SK-N-SH (cell line): Measurements from ENCODE around the gene ZNF774. TPM values are rescaled to one million over a fixed set of nuclear protein-coding genes. Genes with fewer than 3 reads are reported as not detected.

Experiments
- CTCF ChIA-PET: fragments of 300-600, 350-600 bp; formaldehyde crosslinking; extraction: SDS; loops from one replicate; lab custom pipeline; 2021; lab: Yijun Ruan, JAX
- POLR2A ChIA-PET: fragments of 350-600 bp; sonication (Branson Sonifier 250); formaldehyde crosslinking; extraction: SDS; loops from one replicate; lab custom pipeline; 2020; ENCODE audit warnings: antibody characterized with exemption, inconsistent platforms; lab: Yijun Ruan, JAX
- DNase-seq: peaks from one replicate; pipeline ENCODE4 v3.0.0; 2012
- H2AFZ ChIP-seq: fragments of 200-600 bp; sonication (generic); 2 replicates; pipeline ENCODE4 v1.8.1; 2016; ENCODE audit warnings: antibody characterized with exemption, mild to moderate bottlenecking, low read depth
- H3F3A ChIP-seq: fragments of 200-600 bp; sonication (generic); replicated peaks from 2 replicates; pipeline ENCODE3; 2016; ENCODE audit warnings: antibody characterized with exemption, mild to moderate bottlenecking; ENCODE audit not compliant: insufficient read depth
- H3K27ac ChIP-seq, 2 experiments: fragments of 200-500 bp in 1 of 2; fragments of 200-600 bp in 1 of 2; sonication (Bioruptor generic) in 1 of 2; sonication (generic), shearing (Covaris generic) in 1 of 2; 2 replicates each; pipeline versions ENCODE4 v1.5.1 to v1.6.1; 2014 to 2016; ENCODE audit warnings: low read depth in 2 of 2, inconsistent platforms in 1 of 2, low read length in 1 of 2, mild to moderate bottlenecking in 1 of 2, mixed read lengths in 1 of 2
- H3K27me3 ChIP-seq: fragments of 200-600 bp; sonication (generic), shearing (Covaris generic); 2 replicates; pipeline ENCODE4 v1.6.1; 2016; ENCODE audit warnings: mixed run types; ENCODE audit not compliant: insufficient read depth
- H3K36me3 ChIP-seq, 2 experiments: fragments of 200-500 bp in 1 of 2; fragments of 200-600 bp in 1 of 2; sonication (Bioruptor generic) in 1 of 2; sonication (generic) in 1 of 2; replicated peaks in 1 of 2; 2 replicates each; pipeline versions ENCODE3 to v1.5.1; 2014 to 2016; ENCODE audit warnings: low read length in 1 of 2, mild to moderate bottlenecking in 1 of 2; ENCODE audit not compliant: insufficient read depth in 2 of 2, control insufficient read depth in 1 of 2
- H3K4me1 ChIP-seq, 2 experiments: fragments of 200-500 bp in 1 of 2; fragments of 200-600 bp in 1 of 2; sonication (Bioruptor generic) in 1 of 2; sonication (generic), shearing (Covaris generic) in 1 of 2; 2 replicates each; pipeline versions ENCODE4 v1.5.1 to v1.6.1; 2014 to 2016; ENCODE audit warnings: low read depth in 1 of 2, low read length in 1 of 2, mixed run types in 1 of 2; ENCODE audit not compliant: insufficient read depth in 2 of 2, control insufficient read depth in 1 of 2
- H3K4me2 ChIP-seq: fragments of 200-600 bp; sonication (generic), shearing (Covaris generic); 2 replicates; pipeline ENCODE4 v1.6.1; 2017; ENCODE audit warnings: mixed run types
- H3K4me3 ChIP-seq, 2 experiments: fragments of 200-500 bp in 1 of 2; fragments of 200-600 bp in 1 of 2; sonication (Bioruptor generic) in 1 of 2; sonication (generic), shearing (Covaris generic) in 1 of 2; 2 replicates each; pipeline versions ENCODE4 v1.5.1 to v1.8.1; 2014 to 2016; ENCODE audit warnings: low read depth in 2 of 2, inconsistent platforms in 1 of 2, low read length in 1 of 2, mild to moderate bottlenecking in 1 of 2, mixed read lengths in 1 of 2, moderate library complexity in 1 of 2
- H3K79me2 ChIP-seq: fragments of 200-600 bp; sonication (generic); 2 replicates; pipeline ENCODE4 v1.8.1; 2017; ENCODE audit warnings: mild to moderate bottlenecking; ENCODE audit not compliant: insufficient read depth
- H3K9ac ChIP-seq: fragments of 200-600 bp; sonication (generic); 2 replicates; pipeline ENCODE4 v1.6.1; 2017; ENCODE audit warnings: mixed run types
- H3K9me2 ChIP-seq: fragments of 200-600 bp; sonication (generic); 2 replicates; pipeline ENCODE4 v1.6.1; 2017; ENCODE audit warnings: mixed run types
- H3K9me3 ChIP-seq: fragments of 200-600 bp; sonication (generic); 2 replicates; pipeline ENCODE4 v1.6.1; 2017; ENCODE audit warnings: mixed run types, mild to moderate bottlenecking, moderate library complexity
- H4K20me1 ChIP-seq: fragments of 200-600 bp; sonication (generic); 2 replicates; pipeline ENCODE4 v1.6.1; 2017; ENCODE audit warnings: mild to moderate bottlenecking, mixed run types; ENCODE audit not compliant: insufficient read depth
- ELF1 ChIP-seq: IDR thresholded peaks from 2 replicates; pipeline ENCODE4 v1.4.0; 2012
- EP300 ChIP-seq, 2 experiments: IDR thresholded peaks; 2 replicates each; pipeline versions ENCODE4 v1.4.0 to v1.6.1; 2012; ENCODE audit warnings: borderline replicate concordance in 1 of 2, low read depth in 1 of 2, low read length in 1 of 2
- EZH2phosphoT487 ChIP-seq: fragments of 200-600 bp; sonication (generic); IDR thresholded peaks from 2 replicates; pipeline ENCODE4 v1.6.1; 2017; ENCODE audit warnings: low read depth, mixed run types, mild to moderate bottlenecking, antibody characterized with exemption, moderate library complexity, borderline replicate concordance
- FOSL2 ChIP-seq: IDR thresholded peaks from 2 replicates; pipeline ENCODE4 v1.4.0; 2012; ENCODE audit warnings: low read depth, mild to moderate bottlenecking, moderate library complexity, borderline replicate concordance
- FOXJ3 ChIP-seq: sonication (generic); formaldehyde crosslinking; IDR thresholded peaks from 2 replicates; pipeline ENCODE4 v1.5.1; 2020; ENCODE audit warnings: mild to moderate bottlenecking, missing genetic modification reagents
- FOXM1 ChIP-seq: IDR thresholded peaks from 2 replicates; pipeline ENCODE4 v1.4.0; 2012; ENCODE audit warnings: low read depth, mild to moderate bottlenecking
- GABPA ChIP-seq: IDR thresholded peaks from 2 replicates; pipeline ENCODE4 v1.4.0; 2012; ENCODE audit warnings: low read depth, mild to moderate bottlenecking
- GATA2 ChIP-seq: sonication (generic); formaldehyde crosslinking; IDR thresholded peaks from 2 replicates; pipeline ENCODE4 v1.5.0; 2020; ENCODE audit warnings: mild to moderate bottlenecking, missing genetic modification reagents
- JUND ChIP-seq: IDR thresholded peaks from 2 replicates; pipeline ENCODE4 v1.4.0; 2012
- MEF2A ChIP-seq: IDR thresholded peaks from 2 replicates; pipeline ENCODE4 v1.4.0; 2012; ENCODE audit warnings: low read depth, borderline replicate concordance
- MXI1 ChIP-seq: IDR thresholded peaks from 2 replicates; pipeline ENCODE4 v1.6.1; 2012; ENCODE audit warnings: mild to moderate bottlenecking, low read depth, low read length, improper control_type of control experiment
- NFIC ChIP-seq: IDR thresholded peaks from 2 replicates; pipeline ENCODE4 v1.4.0; 2012; ENCODE audit warnings: borderline replicate concordance
- POLR2AphosphoS5 ChIP-seq: IDR thresholded peaks from 2 replicates; pipeline ENCODE4 v1.6.1; 2012; ENCODE audit warnings: low read depth, low read length
- TCF12 ChIP-seq: IDR thresholded peaks from 2 replicates; pipeline ENCODE4 v1.4.0; 2012
- YY1 ChIP-seq: IDR thresholded peaks from 2 replicates; pipeline ENCODE4 v1.4.0; 2012; ENCODE audit warnings: low read depth, mild to moderate bottlenecking
- WGBS: methylation state at CpG from one replicate; pipeline ENCODE4 v1.1.6; 2017; ENCODE audit warnings: low lambda C conversion rate; 5-methylcytosine and 5-hydroxymethylcytosine counted together
- polyA plus RNA-seq, 3 experiments: library from polyadenylated mRNA; depleted of rRNA; stranded (reverse); fragments of >200 nt; gene quantifications; 2 replicates each; pipeline ENCODE4 v1.2.3, GENCODE V29; 2012
- TF ChIP-seq, protein P1 (sequence below): fragments of 150-350 bp; IDR thresholded peaks from 2 replicates; pipeline ENCODE4 v1.6.1; 2016; ENCODE audit warnings: mild to moderate bottlenecking, low read depth, low read length
- TF ChIP-seq, protein P2 (sequence below): IDR thresholded peaks from 2 replicates; pipeline ENCODE4; 2012
- TF ChIP-seq, protein P3 (sequence below): IDR thresholded peaks from 2 replicates; pipeline ENCODE4 v1.6.1; 2012; ENCODE audit warnings: mild to moderate bottlenecking, low read depth, low read length, moderate library complexity
- TF ChIP-seq, protein P4 (sequence below): IDR thresholded peaks from 2 replicates; pipeline ENCODE4 v1.4.0; 2012; ENCODE audit warnings: low read depth
- TF ChIP-seq, protein P5 (sequence below): IDR thresholded peaks from 2 replicates; pipeline ENCODE4 v1.4.0; 2012; ENCODE audit warnings: low read depth, borderline replicate concordance
- TF ChIP-seq, protein P6 (sequence below): IDR thresholded peaks from 2 replicates; pipeline ENCODE4 v1.4.0; 2012; ENCODE audit warnings: low read depth, borderline replicate concordance

Gene ZNF774
- polyA plus RNA-seq, 1 of the 3 experiments (the other 2 are of a cell fraction) = 1.8 TPM

DNA sequence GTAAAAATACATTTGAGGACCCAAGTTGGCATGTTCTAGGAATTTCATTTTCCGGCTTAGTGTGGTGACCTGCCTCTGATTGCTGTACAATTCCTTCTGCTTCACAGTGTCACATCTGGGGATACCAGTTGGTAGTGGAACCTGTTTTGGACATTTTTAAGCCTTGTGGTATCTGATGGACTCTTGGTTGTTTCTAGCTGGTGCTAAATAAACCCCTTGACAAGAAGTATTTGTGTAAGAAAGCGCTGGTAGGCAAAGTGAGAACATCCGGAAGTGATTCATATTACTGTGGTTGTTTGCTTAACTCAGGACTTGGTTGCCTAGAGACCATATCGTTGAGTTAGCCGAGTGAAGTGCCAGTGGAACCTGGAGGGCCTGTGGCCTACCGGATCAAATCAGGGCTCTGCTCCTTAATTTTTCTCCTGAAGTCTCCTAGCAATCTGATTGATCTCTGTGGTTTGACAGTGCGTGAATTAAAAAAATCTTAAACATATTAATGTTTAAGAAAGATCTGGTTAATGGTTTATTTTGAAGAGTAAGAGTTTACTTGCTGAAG, 48.8 kb downstream of the ZNF774 start:
- DNase-seq = peak; percentile 41
- H3K36me3 ChIP-seq = peaks cover 3 to 10% of the 10 kb centered on the region in 2 experiments
- peak overlapping the region; percentile 66 for H3K9ac ChIP-seq
- no peaks in the 10 kb centered on the region for H3K9me3 ChIP-seq
- no peaks in the 10 kb centered on the region for H3K27me3 ChIP-seq
- peaks cover 12 to 46% of the 10 kb centered on the region in 2 experiments for H3K4me1 ChIP-seq
- H3K4me3 ChIP-seq = peak overlapping the region in 1 of 2 experiments; percentile 16; a peak in 2 of 4 replicates
- TF ChIP-seq NFIC (peak; percentile 47; the same call in 1 of the 2 replicates), EZH2phosphoT487 (no peak), EP300 (IDR thresholded peaks at IDR 0.05; ENCODE audit: borderline replicate concordance in 1 of 2, low read depth in 1 of 2, low read length in 1 of 2) (peak in 1 of 2 experiments; percentile 42; a peak in 1 of 4 replicates), MEF2A (no peak), POLR2AphosphoS5 (peak; percentile 57; the same call in 1 of the 2 replicates), JUND (peak; percentile 86), MXI1 (no peak), TCF12 (peak; percentile 65; the same call in 1 of the 2 replicates), YY1 (no peak), FOSL2 (peak; percentile 84), GATA2 (CRISPR knock-in tag) (no peak), GABPA (peak; percentile 37; the same call in 1 of the 2 replicates), ELF1 (0 out of 2 replicates have a peak, but pooled peaks have one; percentile 44), FOXJ3 (no peak), FOXM1 (no peak)
- TF ChIP-seq, protein P1, sequence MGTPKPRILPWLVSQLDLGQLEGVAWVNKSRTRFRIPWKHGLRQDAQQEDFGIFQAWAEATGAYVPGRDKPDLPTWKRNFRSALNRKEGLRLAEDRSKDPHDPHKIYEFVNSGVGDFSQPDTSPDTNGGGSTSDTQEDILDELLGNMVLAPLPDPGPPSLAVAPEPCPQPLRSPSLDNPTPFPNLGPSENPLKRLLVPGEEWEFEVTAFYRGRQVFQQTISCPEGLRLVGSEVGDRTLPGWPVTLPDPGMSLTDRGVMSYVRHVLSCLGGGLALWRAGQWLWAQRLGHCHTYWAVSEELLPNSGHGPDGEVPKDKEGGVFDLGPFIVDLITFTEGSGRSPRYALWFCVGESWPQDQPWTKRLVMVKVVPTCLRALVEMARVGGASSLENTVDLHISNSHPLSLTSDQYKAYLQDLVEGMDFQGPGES = no peak
- TF ChIP-seq, protein P2, sequence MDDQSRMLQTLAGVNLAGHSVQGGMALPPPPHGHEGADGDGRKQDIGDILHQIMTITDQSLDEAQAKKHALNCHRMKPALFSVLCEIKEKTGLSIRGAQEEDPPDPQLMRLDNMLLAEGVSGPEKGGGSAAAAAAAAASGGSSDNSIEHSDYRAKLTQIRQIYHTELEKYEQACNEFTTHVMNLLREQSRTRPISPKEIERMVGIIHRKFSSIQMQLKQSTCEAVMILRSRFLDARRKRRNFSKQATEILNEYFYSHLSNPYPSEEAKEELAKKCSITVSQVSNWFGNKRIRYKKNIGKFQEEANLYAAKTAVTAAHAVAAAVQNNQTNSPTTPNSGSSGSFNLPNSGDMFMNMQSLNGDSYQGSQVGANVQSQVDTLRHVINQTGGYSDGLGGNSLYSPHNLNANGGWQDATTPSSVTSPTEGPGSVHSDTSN = peak; percentile 72
- TF ChIP-seq, protein P3, sequence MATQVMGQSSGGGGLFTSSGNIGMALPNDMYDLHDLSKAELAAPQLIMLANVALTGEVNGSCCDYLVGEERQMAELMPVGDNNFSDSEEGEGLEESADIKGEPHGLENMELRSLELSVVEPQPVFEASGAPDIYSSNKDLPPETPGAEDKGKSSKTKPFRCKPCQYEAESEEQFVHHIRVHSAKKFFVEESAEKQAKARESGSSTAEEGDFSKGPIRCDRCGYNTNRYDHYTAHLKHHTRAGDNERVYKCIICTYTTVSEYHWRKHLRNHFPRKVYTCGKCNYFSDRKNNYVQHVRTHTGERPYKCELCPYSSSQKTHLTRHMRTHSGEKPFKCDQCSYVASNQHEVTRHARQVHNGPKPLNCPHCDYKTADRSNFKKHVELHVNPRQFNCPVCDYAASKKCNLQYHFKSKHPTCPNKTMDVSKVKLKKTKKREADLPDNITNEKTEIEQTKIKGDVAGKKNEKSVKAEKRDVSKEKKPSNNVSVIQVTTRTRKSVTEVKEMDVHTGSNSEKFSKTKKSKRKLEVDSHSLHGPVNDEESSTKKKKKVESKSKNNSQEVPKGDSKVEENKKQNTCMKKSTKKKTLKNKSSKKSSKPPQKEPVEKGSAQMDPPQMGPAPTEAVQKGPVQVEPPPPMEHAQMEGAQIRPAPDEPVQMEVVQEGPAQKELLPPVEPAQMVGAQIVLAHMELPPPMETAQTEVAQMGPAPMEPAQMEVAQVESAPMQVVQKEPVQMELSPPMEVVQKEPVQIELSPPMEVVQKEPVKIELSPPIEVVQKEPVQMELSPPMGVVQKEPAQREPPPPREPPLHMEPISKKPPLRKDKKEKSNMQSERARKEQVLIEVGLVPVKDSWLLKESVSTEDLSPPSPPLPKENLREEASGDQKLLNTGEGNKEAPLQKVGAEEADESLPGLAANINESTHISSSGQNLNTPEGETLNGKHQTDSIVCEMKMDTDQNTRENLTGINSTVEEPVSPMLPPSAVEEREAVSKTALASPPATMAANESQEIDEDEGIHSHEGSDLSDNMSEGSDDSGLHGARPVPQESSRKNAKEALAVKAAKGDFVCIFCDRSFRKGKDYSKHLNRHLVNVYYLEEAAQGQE = no peak
- TF ChIP-seq, protein P4, sequence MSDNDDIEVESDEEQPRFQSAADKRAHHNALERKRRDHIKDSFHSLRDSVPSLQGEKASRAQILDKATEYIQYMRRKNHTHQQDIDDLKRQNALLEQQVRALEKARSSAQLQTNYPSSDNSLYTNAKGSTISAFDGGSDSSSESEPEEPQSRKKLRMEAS = peak; percentile 34; the same call in 1 of the 2 replicates
- TF ChIP-seq, protein P5, sequence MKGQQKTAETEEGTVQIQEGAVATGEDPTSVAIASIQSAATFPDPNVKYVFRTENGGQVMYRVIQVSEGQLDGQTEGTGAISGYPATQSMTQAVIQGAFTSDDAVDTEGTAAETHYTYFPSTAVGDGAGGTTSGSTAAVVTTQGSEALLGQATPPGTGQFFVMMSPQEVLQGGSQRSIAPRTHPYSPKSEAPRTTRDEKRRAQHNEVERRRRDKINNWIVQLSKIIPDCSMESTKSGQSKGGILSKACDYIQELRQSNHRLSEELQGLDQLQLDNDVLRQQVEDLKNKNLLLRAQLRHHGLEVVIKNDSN = no peak
- TF ChIP-seq, protein P6, sequence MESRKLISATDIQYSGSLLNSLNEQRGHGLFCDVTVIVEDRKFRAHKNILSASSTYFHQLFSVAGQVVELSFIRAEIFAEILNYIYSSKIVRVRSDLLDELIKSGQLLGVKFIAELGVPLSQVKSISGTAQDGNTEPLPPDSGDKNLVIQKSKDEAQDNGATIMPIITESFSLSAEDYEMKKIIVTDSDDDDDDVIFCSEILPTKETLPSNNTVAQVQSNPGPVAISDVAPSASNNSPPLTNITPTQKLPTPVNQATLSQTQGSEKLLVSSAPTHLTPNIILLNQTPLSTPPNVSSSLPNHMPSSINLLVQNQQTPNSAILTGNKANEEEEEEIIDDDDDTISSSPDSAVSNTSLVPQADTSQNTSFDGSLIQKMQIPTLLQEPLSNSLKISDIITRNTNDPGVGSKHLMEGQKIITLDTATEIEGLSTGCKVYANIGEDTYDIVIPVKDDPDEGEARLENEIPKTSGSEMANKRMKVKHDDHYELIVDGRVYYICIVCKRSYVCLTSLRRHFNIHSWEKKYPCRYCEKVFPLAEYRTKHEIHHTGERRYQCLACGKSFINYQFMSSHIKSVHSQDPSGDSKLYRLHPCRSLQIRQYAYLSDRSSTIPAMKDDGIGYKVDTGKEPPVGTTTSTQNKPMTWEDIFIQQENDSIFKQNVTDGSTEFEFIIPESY = no peak
- H2AFZ ChIP-seq = no peak overlapping the region; the same call in 1 of the 2 replicates
- peak overlapping the region; percentile 81 to 97 for H3K27ac ChIP-seq
- H3F3A ChIP-seq = peaks cover 56% of the 10 kb centered on the region
- WGBS = 24% methylated on average over 7 of the region's 7 CpGs
- ChIA-PET CTCF (interaction anchor here (1.3 to 2.4 kb wide), 2 partner anchors 81 kb away, joined by 7 read pairs; no protein-coding TSS in a partner anchor), POLR2A (no interaction called here)
- peaks cover 98% of the 10 kb centered on the region for H3K79me2 ChIP-seq
- H3K4me2 ChIP-seq = peak overlapping the region; percentile 70
- peaks cover 61% of the 10 kb centered on the region for H4K20me1 ChIP-seq
- no peaks in the 10 kb centered on the region for H3K9me2 ChIP-seq
